Measurements from ENCODE around the gene ZNF512B. TPM values are rescaled to one million over a fixed set of nuclear protein-coding genes. Genes with fewer than 3 reads are reported as not detected.

Gene ZNF512B
- total RNA-seq, 4 donors from 2014 or later, result 2.6 to 11.9 (median 4.7) TPM

- no peak for TF ChIP-seq CTCF (IDR thresholded peaks at IDR 0.05; ENCODE audit: low read depth)
These were observed 4.1 kb upstream of the ZNF512B start for GRCh38 chr20:63973636-63974401.

GRCh38 chr20:63973160-63973479 is 3.4 kb upstream of the ZNF512B start:
- no peak for TF ChIP-seq CTCF (IDR thresholded peaks at IDR 0.05; ENCODE audit: low read depth)

- TF ChIP-seq CTCF (IDR thresholded peaks at IDR 0.05; ENCODE audit: low read depth), result no peak
These were observed 2.8 kb upstream of the ZNF512B start for GRCh38 chr20:63972312-63973159.

GRCh38 chr20:63970714-63971431 is 1.1 kb upstream of the ZNF512B start:
- TF ChIP-seq CTCF (IDR thresholded peaks at IDR 0.05; ENCODE audit: low read depth), result no peak

- TF ChIP-seq CTCF (IDR thresholded peaks at IDR 0.05; ENCODE audit: low read depth), result no peak
These were observed 586 bp downstream of the ZNF512B start for GRCh38 chr20:63968928-63969760.

- TF ChIP-seq CTCF (IDR thresholded peaks at IDR 0.05; ENCODE audit: low read depth), result no peak
These were observed 1.4 kb downstream of the ZNF512B start for GRCh38 chr20:63968136-63968927.
